B cell (primary cell): Measurements from ENCODE around the gene SGTA. TPM values are rescaled to one million over a fixed set of nuclear protein-coding genes. Genes with fewer than 3 reads are reported as not detected.

ENCODE experiments used
- ATAC-seq: fragments of 200-7000 bp; cut with Tn5 transposase; one replicate; pipeline ENCODE4 v1.10.0; 2021; ENCODE audit warnings: low read depth, mild to moderate bottlenecking, moderate number of reproducible peaks, moderate library complexity
- CTCF ChIA-PET: fragments of 350-600 bp; sonication (Branson Sonifier 250); formaldehyde crosslinking; loops from one replicate; lab custom pipeline; 2021; ENCODE audit warnings: antibody characterized with exemption, inconsistent platforms; lab: Charles Lee
- POLR2A ChIA-PET: fragments of 350-600 bp; sonication (Branson Sonifier 250); formaldehyde crosslinking; loops from one replicate; lab custom pipeline; 2021; ENCODE audit warnings: antibody characterized with exemption; lab: Charles Lee
- DNase-seq: peaks from one replicate; pipeline ENCODE4 v3.0.0; 2013
- H2AFZ ChIP-seq: 2 replicates; pipeline ENCODE4 v1.6.1; 2012; ENCODE audit warnings: mild to moderate bottlenecking, low read depth, low read length; ENCODE audit not compliant: insufficient read depth, poor library complexity, severe bottlenecking
- H3K27ac ChIP-seq, 2 donors: 1 replicate in 1 of 2; 2 replicates in 1 of 2; pipeline ENCODE4 v1.5.1; 2012 to 2013; ENCODE audit warnings: low read length in 2 of 2, mild to moderate bottlenecking in 2 of 2, moderate library complexity in 1 of 2
- H3K27me3 ChIP-seq, 4 experiments: fragments of 200-600 bp in 1 of 4; sonication (generic) in 1 of 4; replicated peaks in 1 of 4; 1 replicate in 2 of 4; 2 replicates in 2 of 4; pipeline versions ENCODE4 v1.6.1 to v1.7.0; 2013 to 2016; ENCODE audit warnings: low read length in 3 of 4, mild to moderate bottlenecking in 2 of 4, mixed read lengths in 1 of 4, moderate library complexity in 1 of 4; ENCODE audit not compliant: insufficient read depth in 4 of 4, control insufficient read depth in 3 of 4; ENCODE audit errors: control extremely low read depth in 1 of 4
- H3K36me3 ChIP-seq, 2 experiments: replicated peaks in 1 of 2; 1 replicate in 1 of 2; 2 replicates in 1 of 2; pipeline versions ENCODE4 v1.6.1 to v1.7.1; 2013; ENCODE audit warnings: low read length in 1 of 2; ENCODE audit not compliant: insufficient read depth in 2 of 2, control insufficient read depth in 1 of 2; ENCODE audit errors: control extremely low read depth in 1 of 2, extremely low read depth in 1 of 2
- H3K4me1 ChIP-seq, 2 donors: fragments of 200-600 bp in 1 of 2; sonication (generic) in 1 of 2; 1 replicate in 1 of 2; 2 replicates in 1 of 2; pipeline versions ENCODE4 v1.5.1 to v1.6.1; 2013 to 2017; ENCODE audit warnings: low read length in 2 of 2; ENCODE audit not compliant: control insufficient read depth in 2 of 2, insufficient read depth in 2 of 2
- H3K4me2 ChIP-seq: replicated peaks from 2 replicates; pipeline ENCODE3; 2012; ENCODE audit warnings: mild to moderate bottlenecking, low read depth, low read length; ENCODE audit not compliant: poor library complexity, severe bottlenecking
- H3K4me3 ChIP-seq, 5 experiments: fragments of 200-600 bp in 1 of 5; sonication (generic) in 1 of 5; 1 replicate in 3 of 5; 2 replicates in 2 of 5; pipeline versions ENCODE4 v1.5.1 to v1.7.0; 2011 to 2016; ENCODE audit warnings: low read length in 4 of 5, mild to moderate bottlenecking in 4 of 5, low read depth in 2 of 5, control low read depth in 1 of 5, moderate library complexity in 1 of 5; ENCODE audit not compliant: insufficient read depth in 1 of 5; ENCODE audit errors: control extremely low read depth in 1 of 5, extremely low read depth in 1 of 5
- H3K79me2 ChIP-seq: fragments of 200-600 bp; sonication (generic); one replicate; pipeline ENCODE4 v1.6.0; 2016; ENCODE audit warnings: low read length; ENCODE audit not compliant: control insufficient read depth, insufficient read depth
- H3K9ac ChIP-seq: fragments of 200-600 bp; sonication (generic); 2 replicates; pipeline ENCODE4 v1.6.1; 2017; ENCODE audit warnings: mild to moderate bottlenecking, low read length, moderate library complexity
- H3K9me3 ChIP-seq, 3 donors: one replicate each; pipeline versions ENCODE4 v1.6.1 to v1.7.1; 2013; ENCODE audit warnings: low read length in 2 of 3; ENCODE audit not compliant: control insufficient read depth in 2 of 3, insufficient read depth in 1 of 3; ENCODE audit errors: control extremely low read depth in 1 of 3
- H4K20me1 ChIP-seq: 2 replicates; pipeline ENCODE4 v1.6.0; 2012; ENCODE audit warnings: mild to moderate bottlenecking, low read length; ENCODE audit not compliant: insufficient read depth, control insufficient read depth, poor library complexity, severe bottlenecking
- H3K27ac Mint-ChIP-seq: one replicate; pipeline ENCODE4 v1.8.0; 2021; ENCODE audit warnings: mixed read lengths
- H3K27me3 Mint-ChIP-seq: one replicate; pipeline ENCODE4 v1.8.0; 2021; ENCODE audit warnings: mixed read lengths
- H3K4me1 Mint-ChIP-seq: one replicate; pipeline ENCODE4 v1.8.0; 2021; ENCODE audit warnings: mixed read lengths
- H3K4me3 Mint-ChIP-seq: one replicate; pipeline ENCODE4 v1.8.0; 2021; ENCODE audit warnings: mixed read lengths
- H3K9me3 Mint-ChIP-seq: one replicate; pipeline ENCODE4 v1.8.0; 2022; ENCODE audit warnings: mixed read lengths; ENCODE audit not compliant: insufficient read depth
- CTCF ChIP-seq: fragments of 200-600 bp; IDR thresholded peaks from one replicate; pipeline ENCODE4 v1.8.0; 2022; ENCODE audit warnings: antibody characterized with exemption, mild to moderate bottlenecking
- EZH2 ChIP-seq: IDR thresholded peaks from 2 replicates; pipeline ENCODE4 v1.6.1; 2012; ENCODE audit warnings: borderline replicate concordance, low read depth, mild to moderate bottlenecking, moderate library complexity, low read length; ENCODE audit not compliant: insufficient read depth, poor library complexity, severe bottlenecking
- WGBS: methylation state at CpG from one replicate; pipeline ENCODE4 v1.1.5; 2013; ENCODE audit warnings: missing lambda C conversion rate; ENCODE audit not compliant: insufficient coverage; 5-methylcytosine and 5-hydroxymethylcytosine counted together
- intact Hi-C: fragments of 100-400 bp; cut with micrococcal nuclease; formaldehyde crosslinking; loops from one replicate; pipeline ENCODE4 v1.10.0; 2022
- polyA minus RNA-seq: library from RNA; depleted of rRNA, polyadenylated mRNA; stranded (reverse); fragments of >200 nt; gene quantifications from 2 replicates; pipeline ENCODE4 v1.2.3, GENCODE V29; 2012
- polyA plus RNA-seq: library from polyadenylated mRNA; depleted of rRNA; stranded (reverse); fragments of >200 nt; gene quantifications from 2 replicates; pipeline ENCODE4 v1.2.3, GENCODE V29; 2012
- total RNA-seq, 2 donors: library from RNA; stranded (reverse); fragments of 120-200 nt in 1 of 2; gene quantifications; 1 replicate in 1 of 2; 2 replicates in 1 of 2; pipeline versions ENCODE4 v1.2.3 to v1.2.4, GENCODE V29; 2013 to 2022

SGTA gene
- 36.6 and 39.8 TPM in 2 replicates for total RNA-seq
- total RNA-seq (2013) = 18.6 TPM
- 36.8 and 42.0 TPM in 2 replicates for polyA plus RNA-seq
- polyA minus RNA-seq = 30.8 and 31.3 TPM in 2 replicates

GRCh38 chr19:2782936-2783780 lies at the start of gene SGTA:
Gene SGTA, minus strand, starts transcription at chr19:2783273. Its CDS starts 14,205 bp downstream, at chr19:2769068.
- Histone ChIP-seq H3K36me3 (peaks cover 0 to 3% of the 10 kb centered on the region in 2 experiments), H3K9ac (peak within 1 kb of the TSS; percentile 96), H4K20me1 (peaks cover 10% of the 10 kb centered on the region), H3K27ac (peak within 1 kb of the TSS; percentile 83 to 95), H2AFZ (peak within 1 kb of the TSS; percentile 77), H3K79me2 (peaks cover 75% of the 10 kb centered on the region), H3K27me3 (no peaks in the 10 kb centered on the region), H3K4me3 (peak within 1 kb of the TSS; percentile 62 to 99 (median 93)), H3K4me2 (peak within 1 kb of the TSS; percentile 96), H3K4me1 (peaks cover 23 to 39% of the 10 kb centered on the region in 2 donors), H3K9me3 (no peaks in the 10 kb centered on the region)
- no peaks in the 10 kb centered on the region for H3K27me3 Mint-ChIP-seq
- H3K4me3 Mint-ChIP-seq = peak within 1 kb of the TSS; percentile 91
- no peak for TF ChIP-seq EZH2
- TF ChIP-seq CTCF = peak; percentile 59
- POLR2A ChIA-PET = interaction anchor here (0.5 to 1.5 kb wide), 4 partner anchors 81 to 775 kb away, joined by 3 to 6 read pairs (median 4); no protein-coding TSS in a partner anchor
- CTCF ChIA-PET = interaction anchor here (0.7 to 2.7 kb wide), 4 partner anchors 33 to 135 kb away, joined by 3 to 9 read pairs (median 4); partner anchors contain the start of gene ZNF555
- intact Hi-C loops = loop anchor here (1.0 kb wide), 5 partner anchors 43 to 356 kb away; partner anchors contain the start of genes SLC39A3, TIMM13 and ZNF555
- H3K9me3 Mint-ChIP-seq = no peaks in the 10 kb centered on the region
- ATAC-seq (peak; percentile 67), DNase-seq (peak; percentile 98)
- H3K27ac Mint-ChIP-seq = peak within 1 kb of the TSS; percentile 97
- H3K4me1 Mint-ChIP-seq = peaks cover 60% of the 10 kb centered on the region
- under 1% methylated on average over 59 of the region's 68 CpGs for WGBS
